Spleen (tissue), 11 donors: Measurements from ENCODE around the gene GRIK4. TPM values are rescaled to one million over a fixed set of nuclear protein-coding genes. Genes with fewer than 3 reads are reported as not detected.

Source experiments
- DNase-seq: peaks from one replicate; pipeline ENCODE4 v3.0.0-alpha.2; 2020
- H3K27ac ChIP-seq, 8 donors: fragments of 200-600 bp; sonication (generic) in 7 of 8; 1 replicate in 4 of 8; 2 replicates in 4 of 8; pipeline versions ENCODE4 v1.5.0 to v1.8.0; 2016 to 2021; ENCODE audit warnings: inconsistent platforms in 4 of 8, mild to moderate bottlenecking in 4 of 8, moderate library complexity in 1 of 8
- H3K27me3 ChIP-seq, 7 donors: fragments of 200-600 bp; sonication (generic) in 6 of 7; replicated peaks in 1 of 7; 1 replicate in 4 of 7; 2 replicates in 3 of 7; pipeline versions ENCODE4 v1.5.0 to v1.8.0; 2016 to 2021; ENCODE audit warnings: inconsistent platforms in 3 of 7, mild to moderate bottlenecking in 1 of 7
- H3K36me3 ChIP-seq, 6 donors: fragments of 200-600 bp; sonication (generic) in 5 of 6; 1 replicate in 4 of 6; 2 replicates in 2 of 6; pipeline versions ENCODE4 v1.5.0 to v1.8.0; 2016 to 2021; ENCODE audit warnings: inconsistent platforms in 2 of 6
- H3K4me1 ChIP-seq, 6 donors: fragments of 200-600 bp; sonication (generic) in 5 of 6; 1 replicate in 3 of 6; 2 replicates in 3 of 6; pipeline versions ENCODE4 v1.5.0 to v1.8.0; 2016 to 2021; ENCODE audit warnings: inconsistent platforms in 3 of 6
- H3K4me3 ChIP-seq, 8 donors: fragments of 200-600 bp; sonication (generic) in 7 of 8; 1 replicate in 4 of 8; 2 replicates in 4 of 8; pipeline versions ENCODE4 v1.5.0 to v1.8.0; 2016 to 2021; ENCODE audit warnings: inconsistent platforms in 4 of 8, mild to moderate bottlenecking in 4 of 8, moderate library complexity in 2 of 8
- H3K9me3 ChIP-seq, 8 donors: fragments of 200-600 bp; sonication (generic) in 7 of 8; 1 replicate in 4 of 8; 2 replicates in 4 of 8; pipeline versions ENCODE4 v1.5.0 to v1.8.0; 2016 to 2021; ENCODE audit warnings: inconsistent platforms in 4 of 8
- POLR2A ChIP-seq, 3 donors: fragments of 450-650 bp; IDR thresholded peaks; one replicate each; pipeline ENCODE4 v1.5.1; 2017; ENCODE audit warnings: antibody characterized with exemption in 3 of 3, mild to moderate bottlenecking in 1 of 3
- POLR2AphosphoS5 ChIP-seq, 3 donors: sonication (generic); formaldehyde crosslinking; IDR thresholded peaks; one replicate each; pipeline ENCODE4 v1.5.1; 2017; ENCODE audit warnings: antibody characterized with exemption in 3 of 3
- WGBS, 5 donors: extraction: QIAGEN DNeasy Blood & Tissue Kit in 3 of 5; methylation state at CpG; one replicate each; pipeline versions ENCODE4 v1.1.5 to v1.1.7; 2013 to 2018; 5-methylcytosine and 5-hydroxymethylcytosine counted together
- intact Hi-C: fragments of 100-400 bp; cut with DNase I; formaldehyde crosslinking; loops from one replicate; pipeline ENCODE4 v1.15.0; 2023; ENCODE audit warnings: low total_unique reads
- polyA plus RNA-seq, 3 donors: library from polyadenylated mRNA; stranded (reverse); fragments of 200-250 nt; gene quantifications; one replicate each; pipeline ENCODE4 v1.2.1, GENCODE V29; 2013
- total RNA-seq, 7 donors: library from RNA; depleted of rRNA in 3 of 7; stranded (reverse); fragments of >200 nt in 3 of 7; fragmentation: NEBNext Ultra II Directional in 4 of 7; extraction: Animal tissue kit (Norgen Biotek cat#: 25700) in 4 of 7; gene quantifications; one replicate each; pipeline versions ENCODE4 v1.1.0 to v1.2.1, GENCODE V29; 2016 to 2021
- TF ChIP-seq, protein P1 (sequence below), 11 experiments: fragments of 200-600 bp in 7 of 11; fragments of 450-650 bp in 4 of 11; sonication (generic) in 4 of 11; IDR thresholded peaks in 8 of 11; conservative IDR thresholded peaks in 3 of 11; 1 replicate in 7 of 11; 2 replicates in 4 of 11; pipeline versions ENCODE4 v1.4.0 to v1.8.0; 2016 to 2021; ENCODE audit warnings: antibody characterized with exemption in 11 of 11, inconsistent platforms in 4 of 11, mild to moderate bottlenecking in 1 of 11
- donor health status: healthy with polysubstance abuse.
- donor health status: DM: no; HTN: no; CAD: no; lungs with moderate emphysema.
- donor health status: DM: no; HTN: no; CAD: no.
- donor health status: Bipolar disorder and iron deficiency.
- donor health status: healthy.
- donor health status: DM: no; HTN: no; CAD: no.
- donor health status: DM: yes; HTN: yes; CAD: no.

Gene GRIK4
- total and polyA plus RNA-seq, 10 donors = 0.04 to 2.4 (median 0.59) TPM

DNA sequence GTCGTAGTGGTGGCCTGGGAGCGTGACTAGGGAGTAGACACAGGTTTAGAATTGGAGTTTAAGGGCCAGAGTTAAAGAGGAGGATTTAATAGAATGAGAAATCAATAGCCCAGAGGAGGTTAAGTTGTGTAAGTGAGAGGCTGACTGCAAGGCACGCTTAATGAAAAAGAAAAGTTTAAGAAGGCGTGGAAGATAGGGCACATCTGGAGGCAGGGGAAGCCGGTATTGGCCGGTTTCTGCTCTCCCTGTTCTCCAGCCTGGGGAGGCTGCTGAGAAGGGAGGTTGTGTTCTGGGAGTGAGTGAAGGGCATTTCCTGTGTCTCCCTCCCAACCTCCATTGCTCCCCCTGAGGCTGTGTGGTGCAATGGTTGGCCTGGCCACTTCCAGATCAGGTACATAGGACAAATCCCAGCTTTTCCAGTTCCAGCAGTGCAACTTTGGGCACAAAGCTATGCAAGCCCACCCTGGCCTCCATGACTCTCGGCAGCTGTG is 6.3 kb downstream of the GRIK4 start:
- Histone ChIP-seq H3K27ac (peak overlapping the region in 2 of 8 donors; percentile 28 to 64), H3K9me3 (no peaks in the 10 kb centered on the region), H3K4me3 (no peak overlapping the region), H3K27me3 (peaks cover 0 to 87% (median 5%) of the 10 kb centered on the region in 7 donors), H3K36me3 (no peaks in the 10 kb centered on the region), H3K4me1 (peaks cover 0 to 6% (median 0%) of the 10 kb centered on the region in 6 donors)
- 72 to 79% (median 78%) methylated on average over 7 of the region's 7 CpGs for WGBS, 5 donors
- TF ChIP-seq POLR2A (IDR thresholded peaks at IDR 0.05) (no peak), POLR2AphosphoS5 (IDR thresholded peaks at IDR 0.05) (peak in 1 of 3 donors; percentile 12)
- intact Hi-C loops = loop anchor here (5.0 to 10.0 kb wide), 2 partner anchors 287 to 434 kb away; no protein-coding TSS in a partner anchor
- peak; percentile 66 for DNase-seq

- peak; percentile 18 for DNase-seq
- H3K4me3 ChIP-seq = no peak overlapping the region
- H3K4me1 ChIP-seq = peaks cover 0 to 11% (median 1%) of the 10 kb centered on the region in 6 donors
- TF ChIP-seq POLR2AphosphoS5 (IDR thresholded peaks at IDR 0.05) = no peak
- no peak for TF ChIP-seq POLR2A (IDR thresholded peaks at IDR 0.05)
- TF ChIP-seq, protein P1, sequence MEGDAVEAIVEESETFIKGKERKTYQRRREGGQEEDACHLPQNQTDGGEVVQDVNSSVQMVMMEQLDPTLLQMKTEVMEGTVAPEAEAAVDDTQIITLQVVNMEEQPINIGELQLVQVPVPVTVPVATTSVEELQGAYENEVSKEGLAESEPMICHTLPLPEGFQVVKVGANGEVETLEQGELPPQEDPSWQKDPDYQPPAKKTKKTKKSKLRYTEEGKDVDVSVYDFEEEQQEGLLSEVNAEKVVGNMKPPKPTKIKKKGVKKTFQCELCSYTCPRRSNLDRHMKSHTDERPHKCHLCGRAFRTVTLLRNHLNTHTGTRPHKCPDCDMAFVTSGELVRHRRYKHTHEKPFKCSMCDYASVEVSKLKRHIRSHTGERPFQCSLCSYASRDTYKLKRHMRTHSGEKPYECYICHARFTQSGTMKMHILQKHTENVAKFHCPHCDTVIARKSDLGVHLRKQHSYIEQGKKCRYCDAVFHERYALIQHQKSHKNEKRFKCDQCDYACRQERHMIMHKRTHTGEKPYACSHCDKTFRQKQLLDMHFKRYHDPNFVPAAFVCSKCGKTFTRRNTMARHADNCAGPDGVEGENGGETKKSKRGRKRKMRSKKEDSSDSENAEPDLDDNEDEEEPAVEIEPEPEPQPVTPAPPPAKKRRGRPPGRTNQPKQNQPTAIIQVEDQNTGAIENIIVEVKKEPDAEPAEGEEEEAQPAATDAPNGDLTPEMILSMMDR (IDR thresholded peaks at IDR 0.05 in 8 of 11, conservative IDR thresholded peaks at IDR 0.05 in 3 of 11) = no peak
- 89 to 95% (median 93%) methylated on average over 7 of the region's 7 CpGs for WGBS, 5 donors
- no peak overlapping the region for H3K27ac ChIP-seq
- H3K36me3 ChIP-seq = no peaks in the 10 kb centered on the region
- H3K27me3 ChIP-seq = peaks cover 0 to 87% (median 2%) of the 10 kb centered on the region in 7 donors
- H3K9me3 ChIP-seq = no peaks in the 10 kb centered on the region
- intact Hi-C loops = loop anchor here (5.0 to 10.0 kb wide), 2 partner anchors 286 to 434 kb away; no protein-coding TSS in a partner anchor
Measured at GRCh38 chr11:120518356-120518755, 6.8 kb downstream of the GRIK4 start.

DNA sequence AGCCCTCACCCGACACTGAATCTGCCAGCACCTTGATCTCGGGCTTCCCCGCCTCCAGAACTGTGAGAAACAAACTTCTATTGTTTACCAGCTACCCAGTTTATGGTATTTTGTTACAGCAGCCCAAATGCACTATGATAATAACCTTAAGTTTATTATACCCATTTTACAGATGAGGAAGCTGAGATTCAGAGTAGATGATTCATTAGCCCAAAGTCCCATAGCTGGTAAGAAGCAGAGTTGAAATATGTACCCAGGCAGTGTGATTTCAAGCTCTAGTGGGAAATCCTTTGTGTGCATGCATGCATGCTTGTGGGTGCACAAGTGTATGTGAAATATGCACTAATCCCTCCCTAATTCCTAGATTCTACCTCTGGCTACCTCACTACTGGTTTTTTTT is 7.9 kb downstream of the GRIK4 start:
- Histone ChIP-seq H3K27ac (no peak overlapping the region), H3K27me3 (peaks cover 0 to 87% (median 2%) of the 10 kb centered on the region in 7 donors), H3K9me3 (no peaks in the 10 kb centered on the region), H3K4me3 (no peak overlapping the region), H3K36me3 (no peaks in the 10 kb centered on the region), H3K4me1 (peaks cover 0 to 18% (median 1%) of the 10 kb centered on the region in 6 donors)
- DNase-seq = peak; percentile 29
- TF ChIP-seq POLR2AphosphoS5 (IDR thresholded peaks at IDR 0.05) (no peak), POLR2A (IDR thresholded peaks at IDR 0.05) (no peak)
- TF ChIP-seq, protein P1 (IDR thresholded peaks at IDR 0.05 in 8 of 11, conservative IDR thresholded peaks at IDR 0.05 in 3 of 11) = no peak
- WGBS, 5 donors = 84 to 97% (median 92%) methylated on average over 3 of the region's 3 CpGs
- intact Hi-C loops = loop anchor here (5.0 to 10.0 kb wide), 2 partner anchors 285 to 433 kb away; no protein-coding TSS in a partner anchor

DNA sequence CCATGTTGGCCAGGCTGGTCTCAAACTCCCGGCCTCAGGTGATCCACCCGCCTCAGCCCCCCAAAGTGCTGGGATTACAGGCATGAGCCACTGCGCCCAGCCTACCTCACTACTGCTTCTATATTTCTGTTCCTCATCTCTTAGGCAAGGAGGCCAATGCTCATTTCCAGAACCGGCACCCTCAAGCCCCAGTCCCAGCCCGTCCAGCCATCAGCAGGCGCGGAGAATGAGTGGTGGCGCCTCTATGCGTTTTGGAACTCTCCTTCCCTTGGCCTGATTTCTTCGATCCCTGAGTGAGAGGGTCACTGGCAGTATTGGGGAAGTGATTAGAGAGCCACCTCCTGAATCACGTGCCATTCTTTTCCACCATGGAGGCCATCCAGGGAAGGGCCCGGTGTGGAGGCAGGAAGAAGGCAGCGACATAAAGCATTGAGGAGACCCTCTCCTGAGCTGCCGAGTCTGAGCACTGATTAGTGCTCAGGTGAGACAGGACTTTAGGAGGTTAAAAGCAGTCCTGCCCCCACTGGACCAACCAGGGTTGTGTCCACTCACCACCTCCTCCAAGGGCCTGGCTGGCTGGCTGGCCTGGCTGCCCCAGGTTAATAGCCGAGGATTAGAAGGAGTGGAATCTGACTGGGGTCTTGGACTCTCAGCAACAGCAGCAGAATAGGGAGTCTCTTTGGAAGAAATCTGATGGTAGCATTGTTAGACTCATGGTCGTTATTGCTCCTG is 8.7 kb downstream of the GRIK4 start:
- intact Hi-C loops = no loop called here
- no peak overlapping the region for H3K4me3 ChIP-seq
- H3K27me3 ChIP-seq = peaks cover 0 to 87% (median 2%) of the 10 kb centered on the region in 7 donors
- TF ChIP-seq POLR2A (IDR thresholded peaks at IDR 0.05) = no peak
- TF ChIP-seq, protein P1 (IDR thresholded peaks at IDR 0.05 in 8 of 11, conservative IDR thresholded peaks at IDR 0.05 in 3 of 11) = no peak
- TF ChIP-seq POLR2AphosphoS5 (IDR thresholded peaks at IDR 0.05) = no peak
- WGBS, 5 donors = 89 to 93% (median 92%) methylated on average over 16 of the region's 16 CpGs
- no peaks in the 10 kb centered on the region for H3K9me3 ChIP-seq
- H3K36me3 ChIP-seq = no peaks in the 10 kb centered on the region
- H3K4me1 ChIP-seq = peaks cover 0 to 18% (median 1%) of the 10 kb centered on the region in 6 donors
- peak; percentile 41 for DNase-seq
- no peak overlapping the region for H3K27ac ChIP-seq
